Dermis blood vessel endothelial cell (primary cell): ENCODE data around the gene TRIM67. TPM values are rescaled to one million over a fixed set of nuclear protein-coding genes. Genes with fewer than 3 reads are reported as not detected.
A peak's percentile ranks its signal among the peaks of the same experiment; 100 is the strongest.

Experiments
- DNase-seq: peaks from one replicate; pipeline ENCODE4 v3.0.0; 2010
- total RNA-seq: library from RNA; depleted of rRNA; stranded (reverse); fragments of >200 nt; gene quantifications from 2 replicates; pipeline ENCODE4 v1.2.3, GENCODE V29; 2014

TRIM67 gene
- total RNA-seq, 1 donor from 2014 or later, result not detected

DNA sequence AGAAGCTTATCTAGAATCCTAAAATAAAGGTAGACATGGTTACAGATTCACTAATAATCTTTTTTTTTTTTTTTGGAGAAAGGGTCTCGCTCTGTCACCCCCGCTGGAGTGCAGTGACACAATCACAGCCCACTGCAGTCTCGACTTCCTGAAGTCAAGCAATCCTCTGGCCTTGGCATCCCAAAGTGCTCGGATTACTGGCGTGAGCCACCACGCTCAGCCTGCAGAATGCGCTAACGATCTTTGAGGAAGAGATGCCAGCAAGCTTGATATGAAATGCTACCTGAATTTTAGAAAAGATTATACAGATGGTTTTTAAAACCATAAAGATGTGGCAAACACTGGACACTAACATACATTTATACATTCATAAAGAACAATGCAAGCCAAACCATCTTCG lies 75.1 kb downstream of the TRIM67 start:
- no peak for DNase-seq

DNA sequence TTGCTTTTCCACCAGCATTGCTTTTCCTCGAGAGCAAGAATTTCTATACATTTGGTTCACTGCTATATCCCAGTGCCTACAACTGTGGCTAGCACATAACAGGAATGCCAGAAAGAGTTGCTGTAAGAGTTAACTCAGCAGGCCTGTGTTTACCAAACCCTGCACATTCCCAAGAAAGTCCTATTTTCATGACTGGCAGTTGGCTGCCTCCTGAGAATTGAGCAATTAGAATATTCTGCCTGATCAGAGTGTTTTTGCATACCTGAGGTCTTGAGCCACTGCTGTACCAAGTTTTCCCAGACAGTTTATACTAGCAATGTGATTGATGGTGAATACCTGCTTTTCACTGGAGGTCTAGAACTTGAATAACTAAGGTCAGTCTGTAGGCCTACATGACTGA lies 76.4 kb downstream of the TRIM67 start:
- DNase-seq, result no peak

DNA sequence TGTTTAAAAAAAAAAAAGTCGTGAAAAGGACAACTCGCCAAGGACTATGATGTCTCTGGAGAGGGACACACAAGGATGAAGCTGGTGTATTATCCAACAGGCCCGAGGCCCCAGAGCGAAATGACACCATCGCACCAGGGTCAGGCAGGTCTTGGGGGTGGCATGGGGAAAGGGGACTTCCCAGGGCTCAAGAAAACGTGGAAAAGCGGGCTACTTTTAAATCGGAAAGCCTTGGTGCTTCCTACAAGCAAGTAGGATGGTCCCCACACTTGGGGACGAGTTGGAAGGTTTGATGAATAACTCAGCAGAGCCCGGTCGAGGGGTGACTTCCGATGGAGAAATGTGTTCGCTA lies 78.6 kb downstream of the TRIM67 start:
- no peak for DNase-seq

DNA sequence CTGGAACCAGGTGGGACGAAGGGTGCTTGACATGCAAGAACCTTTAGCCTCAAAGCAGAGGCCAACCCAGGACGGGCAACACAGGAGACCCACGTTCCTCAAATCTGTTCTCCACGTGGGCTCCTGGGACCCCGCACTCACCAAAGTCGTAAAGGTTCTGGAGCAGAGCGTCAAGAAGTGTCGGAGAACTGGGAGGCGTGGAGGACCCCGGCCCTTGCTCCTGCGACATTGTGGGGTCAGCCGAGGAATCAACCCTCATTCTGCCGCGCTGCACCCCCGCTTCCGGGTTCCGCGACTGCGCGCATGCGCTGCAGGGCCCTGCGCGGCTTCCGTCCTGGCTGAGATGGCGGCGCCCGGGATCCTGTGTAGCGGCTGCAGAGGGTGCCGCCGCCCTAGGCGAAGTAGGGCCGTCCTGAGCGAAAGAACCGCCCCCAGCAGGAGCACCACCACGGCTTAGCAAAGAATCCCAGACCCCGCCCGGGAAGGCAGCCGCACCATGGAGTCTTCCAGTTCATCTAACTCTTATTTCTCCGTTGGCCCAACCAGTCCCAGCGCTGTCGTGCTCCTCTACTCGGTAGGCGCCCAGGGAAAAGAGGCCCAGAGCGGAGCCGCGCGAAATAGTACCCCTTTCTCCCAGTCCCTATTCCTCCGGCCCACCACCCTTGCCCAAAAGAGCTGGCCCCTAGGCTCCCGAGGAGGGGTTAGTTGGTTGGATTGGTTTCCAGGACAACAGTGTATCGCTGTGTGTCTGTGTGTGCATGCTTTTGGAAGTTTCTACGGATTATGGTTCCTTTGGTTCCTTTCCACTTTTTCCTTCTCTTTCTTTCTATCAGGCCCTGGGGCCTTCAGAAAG lies 79.3 kb downstream of the TRIM67 start, which contains the start of gene GNPAT:
GNPAT (plus strand) TSS at position 330 of the 853 bp plus-strand sequence; CDS start at position 497, 167 bp downstream.
- peak; percentile 89 for DNase-seq

DNA sequence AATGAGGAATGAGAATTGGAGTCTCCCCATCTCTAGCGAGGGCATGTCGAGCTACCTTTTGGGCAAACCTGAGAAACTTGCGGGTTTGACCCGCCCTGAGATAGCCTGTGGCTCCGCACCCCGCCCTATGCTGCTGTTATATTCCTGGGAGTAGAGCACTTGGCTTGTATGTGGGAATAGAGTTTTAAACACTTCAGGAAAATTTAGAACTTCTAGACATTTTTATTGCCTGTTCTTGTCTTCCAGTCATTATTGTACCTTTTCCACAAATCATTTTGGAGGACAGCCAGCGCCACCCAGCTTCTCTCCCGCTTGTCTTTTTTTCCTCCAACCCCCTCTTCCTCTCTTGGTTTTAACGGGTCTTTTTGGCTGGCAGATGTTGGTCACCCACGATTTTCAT lies 79.9 kb downstream of the TRIM67 start:
- peak; percentile 16 for DNase-seq

DNA sequence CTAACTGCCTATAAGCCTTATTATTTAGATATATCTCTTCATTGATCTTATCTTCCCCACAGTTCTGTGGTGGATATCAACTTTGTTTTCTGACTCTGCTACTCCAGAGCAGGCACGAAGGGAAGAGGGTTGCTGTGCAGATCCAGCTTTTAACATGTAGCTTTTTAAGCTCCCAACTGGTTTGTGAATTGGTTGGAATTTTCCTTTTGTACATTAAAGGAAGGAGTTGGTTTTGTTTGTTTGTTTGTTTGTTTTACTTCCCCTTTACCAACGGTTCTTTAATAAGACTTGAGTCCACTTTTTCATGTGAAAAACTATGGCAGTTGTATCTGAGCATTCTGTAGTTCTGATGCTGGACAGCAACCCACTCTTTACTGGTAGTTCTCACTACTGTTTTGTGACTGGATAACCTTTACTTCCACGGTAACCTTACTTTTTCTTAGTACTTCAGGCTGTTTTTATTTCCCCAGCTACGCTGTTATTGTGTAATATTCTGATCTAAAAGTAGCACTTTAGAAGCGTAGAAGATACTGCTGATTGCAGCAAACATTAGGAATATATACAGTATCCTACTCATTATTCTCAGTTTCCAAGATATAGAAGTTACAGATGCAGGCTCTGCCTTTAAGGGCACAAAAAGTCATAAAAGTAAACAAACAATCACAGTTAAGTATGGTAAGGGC lies 80.8 kb downstream of the TRIM67 start:
- DNase-seq, result peak; percentile 43

DNA sequence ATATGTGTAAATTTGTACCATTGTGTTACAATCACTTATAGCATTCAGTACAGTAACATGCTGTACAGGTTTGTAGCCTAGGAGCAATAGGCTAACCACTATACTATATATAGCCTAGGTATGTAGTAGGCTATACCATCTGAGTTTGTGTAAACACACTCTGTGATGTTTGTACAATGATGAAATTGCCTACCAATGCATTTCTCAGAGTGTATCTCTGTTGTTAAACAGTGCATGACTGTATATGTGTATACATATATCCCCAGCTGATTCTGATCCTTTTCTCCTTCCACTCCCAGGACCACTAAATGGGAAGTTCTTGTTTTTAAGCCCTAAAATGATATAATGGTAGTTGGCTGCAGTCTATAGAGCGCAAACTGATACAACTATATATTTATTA lies 86.9 kb downstream of the TRIM67 start:
- no peak for DNase-seq

DNA sequence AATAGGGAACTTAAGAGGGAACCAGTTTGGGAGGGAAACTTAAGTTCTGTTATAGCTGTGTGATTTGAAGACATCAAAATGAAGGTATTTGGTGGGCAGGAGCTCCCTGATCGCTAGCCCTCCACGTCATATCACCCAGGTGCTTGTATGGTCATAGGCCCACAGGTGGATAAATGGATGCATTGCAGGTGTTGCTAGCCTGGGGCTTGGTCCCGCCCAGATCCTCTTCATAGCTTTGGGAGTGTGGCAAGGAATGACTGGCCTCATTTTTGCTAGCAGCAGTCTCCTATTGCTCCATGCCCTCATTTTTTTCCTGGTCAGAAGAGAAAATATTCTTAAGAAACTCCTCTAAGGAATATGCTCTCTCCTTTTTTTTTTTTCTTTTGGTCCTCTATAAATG lies 90.5 kb downstream of the TRIM67 start:
- DNase-seq, result no peak

DNA sequence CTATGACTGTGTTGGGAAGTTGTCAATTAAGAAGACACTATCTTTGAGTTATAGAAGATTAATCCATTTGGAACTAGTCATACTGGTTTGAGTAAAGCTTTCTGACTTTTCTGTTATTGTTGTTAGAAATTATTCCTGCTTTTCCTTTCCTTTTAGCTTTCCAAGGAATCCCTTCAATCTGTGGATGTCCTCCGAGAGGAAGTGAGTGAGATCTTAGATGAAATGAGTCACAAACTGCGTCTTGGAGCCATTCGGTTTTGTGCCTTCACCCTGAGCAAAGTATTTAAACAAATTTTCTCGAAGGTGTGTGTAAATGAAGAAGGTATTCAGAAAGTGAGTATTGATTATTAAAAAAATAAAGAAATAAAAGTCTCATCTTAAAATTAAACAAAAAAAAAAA lies 98.5 kb downstream of the TRIM67 start:
- peak; percentile 54 for DNase-seq

DNA sequence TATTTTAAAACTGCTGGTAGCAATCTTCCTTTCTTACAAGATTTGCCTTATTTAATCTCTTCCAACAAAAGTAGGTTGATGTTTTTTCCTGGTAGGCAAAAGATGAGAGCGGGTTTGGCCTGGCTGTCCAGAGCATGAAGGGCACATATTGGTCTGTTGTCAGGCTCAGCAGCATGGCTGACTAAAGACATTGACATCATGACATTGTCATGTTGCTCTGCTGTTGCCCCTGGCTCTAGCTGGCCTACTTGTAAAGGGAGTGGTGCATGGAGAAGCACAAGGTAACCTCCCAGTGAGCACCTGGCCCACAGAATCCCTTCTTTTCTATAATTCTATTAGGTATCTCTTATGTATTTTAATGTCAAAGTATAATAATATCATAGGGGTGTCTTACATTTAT lies 102.8 kb downstream of the TRIM67 start:
- DNase-seq, result no peak

DNA sequence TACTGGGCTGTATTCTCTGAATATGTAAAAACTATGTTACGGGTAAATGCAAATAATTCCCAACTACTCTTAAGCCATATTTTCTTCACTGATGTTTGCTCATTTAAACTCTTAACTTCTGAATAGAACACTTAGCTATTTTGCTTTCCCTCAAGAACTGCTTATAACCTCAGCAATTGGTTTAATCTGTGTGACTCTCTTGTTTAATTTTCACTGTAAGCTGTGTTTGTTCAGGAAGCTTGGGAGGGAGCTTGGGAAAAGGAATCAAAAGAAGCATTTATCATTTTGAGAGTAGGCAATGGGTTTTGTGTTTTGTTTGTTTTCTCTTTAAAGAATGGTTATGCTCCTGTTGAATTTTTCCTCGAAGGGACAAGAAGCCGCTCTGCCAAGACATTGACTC lies 103.5 kb downstream of the TRIM67 start:
- no peak for DNase-seq

DNA sequence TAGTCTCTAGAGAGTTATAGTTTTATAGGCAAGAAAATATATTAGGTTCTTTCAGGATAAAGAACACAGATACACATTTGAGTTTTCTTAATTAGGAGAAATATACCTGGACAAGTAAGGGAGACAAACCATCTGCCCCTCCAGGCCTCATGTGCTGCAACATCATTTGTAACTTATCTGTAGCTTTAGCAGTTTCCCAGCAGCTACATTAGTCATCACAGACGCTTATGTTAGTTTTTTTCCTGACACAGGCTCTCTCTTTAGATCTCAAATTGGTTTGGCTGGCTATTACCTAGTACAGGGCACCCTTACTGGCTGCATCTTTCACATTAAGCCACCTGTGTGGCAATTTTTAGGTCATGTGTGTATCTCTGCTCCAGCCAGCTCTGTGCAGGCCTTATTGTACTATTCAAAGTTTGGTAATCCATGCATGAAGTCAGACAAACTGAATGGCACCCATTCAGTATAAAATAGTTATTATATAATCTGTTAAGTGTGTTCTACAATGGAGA lies 105.0 kb downstream of the TRIM67 start:
- no peak for DNase-seq

Other genes with a start within 250 kb of the TRIM67 start
- gene TTC13, start 183.2 kb upstream of the TRIM67 start, total RNA-seq, result 22.3 and 37.8 TPM in 2 replicates
- 12.6 and 12.7 TPM in 2 replicates for gene ARV1, start 183.0 kb upstream of the TRIM67 start, total RNA-seq
- gene FAM89A, start 121.8 kb upstream of the TRIM67 start, total RNA-seq, result 20.5 and 44.2 TPM in 2 replicates
- 51.7 and 69.0 TPM in 2 replicates for gene GNPAT, start 79.2 kb downstream of the TRIM67 start, total RNA-seq
- 25.4 and 25.6 TPM in 2 replicates for gene EXOC8, start 175.8 kb downstream of the TRIM67 start, total RNA-seq
- 22.1 and 22.3 TPM in 2 replicates for gene SPRTN, start 176.2 kb downstream of the TRIM67 start, total RNA-seq